Right atrium auricular region (tissue), 2 donors: Measurements from ENCODE around the gene PGBD1. TPM values are rescaled to one million over a fixed set of nuclear protein-coding genes. Genes with fewer than 3 reads are reported as not detected.
"Not testable (repeated sequence)": the region's sequence is repeated elsewhere in the genome, so short reads cannot be mapped to it uniquely, and the experiment has no call there.

Experiments used
- DNase-seq: peaks from one replicate; pipeline ENCODE4 v3.0.0-alpha.2; 2019; ENCODE audit warnings: low spot score
- H3K27ac ChIP-seq, 2 donors: fragments of 200-600 bp; sonication (generic); 1 replicate in 1 of 2; 2 replicates in 1 of 2; pipeline ENCODE4 v1.5.1; 2016 to 2019
- H3K27me3 ChIP-seq, 2 donors: fragments of 200-600 bp; sonication (generic); one replicate each; pipeline versions ENCODE4 v1.5.1 to v1.6.0; 2017 to 2019
- H3K36me3 ChIP-seq: fragments of 200-600 bp; sonication (generic); one replicate; pipeline ENCODE4 v1.5.1; 2016
- H3K4me1 ChIP-seq, 2 donors: fragments of 200-600 bp; sonication (generic); one replicate each; pipeline versions ENCODE4 v1.5.1 to v1.6.0; 2017 to 2019
- H3K4me3 ChIP-seq, 2 donors: fragments of 200-600 bp; sonication (generic); 1 replicate in 1 of 2; 2 replicates in 1 of 2; pipeline ENCODE4 v1.5.1; 2017 to 2019; ENCODE audit warnings: mild to moderate bottlenecking in 1 of 2, moderate library complexity in 1 of 2
- H3K9me3 ChIP-seq, 2 donors: fragments of 200-600 bp; sonication (generic); one replicate each; pipeline ENCODE4 v1.5.1; 2019
- CTCF ChIP-seq, 2 donors: fragments of 200-600 bp; sonication (generic); IDR thresholded peaks; one replicate each; pipeline ENCODE4 v1.5.1; 2019; ENCODE audit warnings: antibody characterized with exemption in 2 of 2
- total RNA-seq, 2 donors: library from RNA; depleted of rRNA; stranded (reverse); fragments of >200 nt; gene quantifications; one replicate each; pipeline ENCODE4 v1.1.0, GENCODE V29; 2016

The PGBD1 gene
- total RNA-seq, 2 donors from 2014 or later, result 1.8 to 4.1 TPM

- Histone ChIP-seq H3K4me3 (no peak overlapping the region), H3K36me3 (peaks cover 10% of the 10 kb centered on the region), H3K27me3 (no peaks in the 10 kb centered on the region), H3K27ac (no peak overlapping the region), H3K9me3 (no peaks in the 10 kb centered on the region), H3K4me1 (no peaks in the 10 kb centered on the region)
- TF ChIP-seq CTCF (IDR thresholded peaks at IDR 0.05), result no peak
- DNase-seq, result no peak
Measured at GRCh38 chr6:28295326-28295725, 14.0 kb downstream of the PGBD1 start.

DNA sequence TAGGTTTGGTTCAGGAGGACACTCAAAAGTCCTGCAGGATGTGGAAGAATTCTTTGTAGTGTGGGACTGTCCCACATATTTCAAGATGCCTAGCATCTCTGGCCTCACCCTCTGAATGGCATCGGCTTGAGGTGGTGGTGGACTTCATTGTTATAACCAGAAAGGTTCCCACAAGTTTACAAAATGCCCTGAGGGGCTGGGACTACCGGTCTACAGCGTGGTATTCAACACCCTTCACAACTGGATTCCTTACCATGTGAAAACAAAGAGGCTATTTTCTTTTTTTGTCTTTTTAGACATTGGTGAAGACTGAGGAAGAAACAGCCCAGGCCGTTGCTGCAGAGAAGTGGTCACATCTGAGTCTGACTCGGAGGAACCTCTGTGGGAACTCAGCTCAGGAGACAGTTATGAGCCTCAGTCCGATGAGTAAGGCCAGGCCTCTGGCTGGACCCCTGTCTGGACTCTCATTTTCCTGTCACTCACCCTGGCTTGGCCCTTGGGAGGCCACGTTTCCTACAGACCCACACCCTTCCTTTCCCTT, 15.2 kb downstream of the PGBD1 start:
- H3K9me3 ChIP-seq, result no peaks in the 10 kb centered on the region
- H3K4me3 ChIP-seq, result no peak overlapping the region
- DNase-seq, result no peak
- no peak for TF ChIP-seq CTCF (IDR thresholded peaks at IDR 0.05)
- H3K27me3 ChIP-seq, result no peaks in the 10 kb centered on the region
- no peaks in the 10 kb centered on the region for H3K4me1 ChIP-seq
- H3K27ac ChIP-seq, result no peak overlapping the region
- H3K36me3 ChIP-seq, result peaks cover 10% of the 10 kb centered on the region

DNA sequence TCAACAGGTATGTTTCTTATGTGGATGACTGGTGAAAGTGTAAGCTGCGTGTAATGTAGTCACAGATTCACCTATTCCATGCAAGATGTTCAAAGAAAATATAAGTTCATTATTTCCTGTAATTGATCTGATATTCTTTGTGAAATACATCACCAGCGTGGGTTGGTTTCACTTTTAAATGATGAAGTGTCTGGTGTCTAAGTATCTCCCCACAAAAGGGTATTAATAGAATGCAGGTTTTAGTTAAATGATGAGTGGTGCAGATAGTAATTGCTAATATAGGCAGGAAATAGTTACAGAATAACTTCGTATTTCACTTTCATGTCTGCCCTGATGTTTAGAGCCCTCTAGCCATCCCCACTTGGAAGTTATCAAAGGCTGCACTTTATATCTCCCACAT, 22.2 kb downstream of the PGBD1 start:
- H3K4me1 ChIP-seq, result no peaks in the 10 kb centered on the region
- no peak overlapping the region for H3K4me3 ChIP-seq
- H3K27me3 ChIP-seq, result no peaks in the 10 kb centered on the region
- DNase-seq, result no peak
- no peak for TF ChIP-seq CTCF (IDR thresholded peaks at IDR 0.05)
- no peaks in the 10 kb centered on the region for H3K9me3 ChIP-seq
- no peaks in the 10 kb centered on the region for H3K36me3 ChIP-seq
- no peak overlapping the region for H3K27ac ChIP-seq

GRCh38 chr6:28306363-28306762, 25.0 kb downstream of the PGBD1 start:
- H3K4me3 ChIP-seq, H3K36me3 ChIP-seq, H3K27me3 ChIP-seq, H3K9me3 ChIP-seq, H3K4me1 ChIP-seq, H3K27ac ChIP-seq, DNase-seq: not testable (repeated sequence)

- no peak for TF ChIP-seq CTCF (IDR thresholded peaks at IDR 0.05)
- Histone ChIP-seq H3K36me3 (no peaks in the 10 kb centered on the region), H3K9me3 (no peaks in the 10 kb centered on the region)
Measured at GRCh38 chr6:28311139-28311823, 29.9 kb downstream of the PGBD1 start.

DNA sequence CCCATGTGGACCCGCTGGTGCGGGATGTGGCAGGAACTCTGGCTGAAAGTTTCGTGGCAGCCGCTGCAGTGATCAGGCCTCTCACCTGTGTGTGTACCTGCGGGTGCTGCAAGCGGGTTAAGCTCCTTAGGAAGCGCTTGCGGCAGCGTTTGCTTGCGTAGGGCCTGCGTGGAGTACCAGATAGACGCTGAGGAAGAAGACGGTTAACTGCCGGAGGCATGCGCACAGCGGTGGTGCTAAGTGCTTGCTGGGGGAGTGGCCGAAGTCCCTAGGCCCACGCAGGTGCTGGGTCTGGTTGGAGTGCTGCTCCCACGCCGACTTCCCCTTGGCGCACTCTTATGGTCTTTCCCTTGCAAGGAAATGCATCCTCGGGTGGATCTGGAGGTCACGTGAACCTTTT, 31.6 kb downstream of the PGBD1 start:
- no peaks in the 10 kb centered on the region for H3K27me3 ChIP-seq
- H3K27ac ChIP-seq, result no peak overlapping the region
- no peak for DNase-seq
- H3K36me3 ChIP-seq, result no peaks in the 10 kb centered on the region
- no peaks in the 10 kb centered on the region for H3K9me3 ChIP-seq
- no peak for TF ChIP-seq CTCF (IDR thresholded peaks at IDR 0.05)
- no peaks in the 10 kb centered on the region for H3K4me1 ChIP-seq
- H3K4me3 ChIP-seq, result no peak overlapping the region

More at GRCh38 chr6:28311139-28311823, 29.9 kb downstream of the PGBD1 start:
- Histone ChIP-seq H3K4me1 (no peaks in the 10 kb centered on the region), H3K4me3 (no peak overlapping the region), H3K27me3 (no peaks in the 10 kb centered on the region), H3K27ac (no peak overlapping the region)
- no peak for DNase-seq
